CD4-positive, alpha-beta T cell treated with Interferon gamma for 1 hour (primary cell): ENCODE data around the gene SPATA18.

Source experiments
- DNase-seq: peaks from one replicate; pipeline ENCODE4 v3.0.0-alpha.2; 2020

Gene SPATA18, protein sequence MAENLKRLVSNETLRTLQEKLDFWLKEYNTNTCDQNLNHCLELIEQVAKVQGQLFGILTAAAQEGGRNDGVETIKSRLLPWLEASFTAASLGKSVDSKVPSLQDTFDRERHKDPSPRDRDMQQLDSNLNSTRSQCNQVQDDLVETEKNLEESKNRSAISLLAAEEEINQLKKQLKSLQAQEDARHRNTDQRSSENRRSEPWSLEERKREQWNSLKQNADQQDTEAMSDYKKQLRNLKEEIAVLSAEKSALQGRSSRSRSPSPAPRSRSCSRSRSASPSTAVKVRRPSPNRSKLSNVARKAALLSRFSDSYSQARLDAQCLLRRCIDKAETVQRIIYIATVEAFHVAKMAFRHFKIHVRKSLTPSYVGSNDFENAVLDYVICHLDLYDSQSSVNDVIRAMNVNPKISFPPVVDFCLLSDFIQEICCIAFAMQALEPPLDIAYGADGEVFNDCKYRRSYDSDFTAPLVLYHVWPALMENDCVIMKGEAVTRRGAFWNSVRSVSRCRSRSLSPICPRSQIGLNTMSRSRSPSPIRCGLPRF

DNA sequence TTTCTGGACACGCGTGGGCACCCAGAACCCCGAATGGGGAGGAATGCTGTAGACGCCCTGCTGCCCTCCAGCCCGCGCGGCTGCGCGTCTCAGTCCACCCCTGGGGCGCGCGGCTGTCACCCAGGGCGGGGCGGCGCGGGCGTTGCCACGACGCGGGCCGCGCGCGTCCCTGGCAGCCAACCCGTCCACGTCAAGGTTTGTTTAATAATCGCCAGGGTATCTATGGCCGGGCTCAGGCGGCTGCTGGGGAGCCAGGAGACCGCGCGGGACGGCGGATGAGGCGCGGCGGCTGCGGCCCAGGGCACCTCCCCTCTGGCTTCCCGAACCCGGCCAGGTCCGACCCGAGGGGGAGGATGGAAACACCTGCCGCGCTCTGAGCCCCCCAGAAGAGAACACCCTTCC lies at the start of gene SPATA18:
TSS of gene SPATA18 (plus strand) at position 92 of the 402 bp plus-strand sequence. CDS start 401 bp downstream, outside the sequence.
- no peak for DNase-seq

- DNase-seq = no peak
These were observed 49.5 kb upstream of the SPATA18 start for GRCh38 chr4:52001616-52002015.

DNA sequence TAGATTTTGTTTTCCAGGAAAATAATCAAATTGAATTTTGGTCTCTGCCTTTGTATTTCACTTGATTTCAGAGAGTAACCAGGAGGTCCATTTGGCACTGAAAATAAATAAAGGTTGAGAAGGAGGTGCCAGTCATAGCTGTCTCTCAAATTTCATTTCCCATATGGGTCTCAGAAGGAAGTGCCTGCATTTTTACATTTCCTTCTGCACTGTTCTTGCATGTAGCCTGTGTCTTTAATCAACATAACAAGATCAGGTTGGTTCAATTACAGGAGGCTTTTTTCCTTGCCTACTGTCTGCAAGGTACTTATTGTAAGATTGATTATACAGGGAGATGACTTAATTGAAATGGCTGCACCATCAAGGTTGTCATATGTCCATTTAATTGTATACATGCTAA lies 46.7 kb upstream of the SPATA18 start:
- no peak for DNase-seq

GRCh38 chr4:52005604-52006273 lies 45.4 kb upstream of the SPATA18 start:
- DNase-seq = no peak

DNA sequence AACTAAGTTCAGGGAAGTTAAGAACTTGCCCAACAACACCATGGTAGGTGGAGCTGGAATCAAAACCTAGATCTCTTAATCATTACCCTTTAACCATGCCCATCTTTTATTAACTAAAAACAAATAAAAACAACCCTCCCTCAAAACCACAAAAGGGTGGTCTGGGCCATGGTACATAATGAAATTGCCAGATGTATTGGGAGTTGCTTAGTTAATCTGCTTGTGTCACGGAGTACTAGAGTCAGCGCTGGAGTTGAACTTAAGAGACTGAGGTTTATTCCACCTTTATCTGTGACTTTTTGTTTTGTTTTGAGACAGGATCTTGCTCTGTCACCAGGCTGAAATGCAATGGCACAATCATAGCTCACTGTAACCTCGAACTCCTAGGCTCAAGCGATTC lies 44.2 kb upstream of the SPATA18 start:
- DNase-seq = no peak

GRCh38 chr4:52010986-52011385 lies 40.1 kb upstream of the SPATA18 start:
- no peak for DNase-seq

DNA sequence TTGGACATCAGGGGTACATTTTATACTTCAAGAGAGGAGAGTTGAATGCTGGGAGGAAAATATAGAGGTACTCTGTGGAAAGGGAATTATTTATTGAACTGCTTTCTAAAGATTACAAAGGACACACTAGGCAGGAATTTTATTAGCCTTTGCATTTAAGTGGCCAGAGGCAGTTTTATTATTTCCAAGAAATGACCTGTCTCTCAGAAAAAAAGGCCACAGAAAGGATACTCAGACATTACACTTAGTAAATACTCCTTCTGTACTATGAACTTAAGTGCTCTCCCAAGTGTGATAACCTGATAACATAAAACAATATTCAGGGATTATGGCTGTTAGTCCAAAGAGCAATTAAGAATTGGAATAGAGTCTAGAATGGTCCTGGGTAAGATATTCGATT lies 38.5 kb upstream of the SPATA18 start:
- DNase-seq = no peak

DNA sequence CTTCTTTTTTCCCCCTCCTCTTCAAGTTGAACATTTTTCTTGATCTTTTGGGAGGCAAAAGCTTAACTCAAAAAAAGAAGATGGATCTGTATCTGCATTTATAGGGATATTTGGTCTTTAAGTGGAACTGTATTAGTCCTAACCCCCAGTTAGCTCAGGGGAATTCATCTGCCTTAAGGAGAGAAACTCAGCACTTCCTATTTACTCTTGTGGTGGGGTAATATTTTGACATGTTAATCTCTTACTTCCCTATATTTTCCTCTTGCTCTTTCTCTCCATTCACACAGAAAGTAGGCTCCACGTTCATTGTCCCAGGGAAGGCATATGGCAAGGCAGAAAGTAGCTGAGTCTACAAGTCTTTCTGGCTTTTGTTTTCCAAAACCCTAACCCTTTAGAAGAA lies 36.2 kb upstream of the SPATA18 start:
- DNase-seq = no peak

- DNase-seq = no peak
These were observed 35.7 kb upstream of the SPATA18 start for GRCh38 chr4:52015366-52015765.

GRCh38 chr4:52016981-52017380 lies 34.1 kb upstream of the SPATA18 start:
- DNase-seq = no peak

- no peak for DNase-seq
These were observed 33.3 kb upstream of the SPATA18 start for GRCh38 chr4:52017814-52018213.

DNA sequence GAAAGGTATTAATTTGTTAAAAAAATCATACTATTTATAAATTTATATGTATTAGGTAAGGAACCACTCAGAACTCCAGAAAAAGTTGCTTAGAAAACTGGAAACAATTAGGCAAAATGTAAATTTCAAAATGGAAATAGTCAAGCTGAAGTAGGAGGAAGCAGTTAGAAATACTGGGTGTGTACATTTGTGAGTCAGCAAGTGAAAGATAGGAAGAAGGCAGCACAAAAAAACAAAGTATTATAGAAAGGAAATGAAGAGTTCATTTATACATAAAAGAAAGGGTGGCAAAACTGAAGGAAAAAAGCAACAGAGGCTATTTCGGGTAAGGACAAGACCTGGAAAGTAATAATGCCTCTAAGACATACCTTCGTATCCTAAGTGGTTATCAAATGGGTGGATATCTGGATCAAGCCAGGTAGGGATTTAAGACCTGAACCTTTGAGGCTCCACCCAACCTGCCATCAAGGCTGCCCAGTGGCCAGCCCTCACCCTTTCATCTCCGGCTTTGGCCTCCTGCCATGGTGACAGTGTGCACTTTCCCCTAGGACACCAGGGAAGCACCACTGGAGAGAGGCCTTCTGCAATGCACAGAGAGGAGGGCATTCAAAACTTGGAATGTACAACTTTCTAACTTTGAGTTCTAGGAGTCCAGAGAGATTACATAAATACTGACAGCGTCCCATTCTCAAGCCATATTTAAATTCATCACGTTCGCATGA lies 31.0 kb upstream of the SPATA18 start, which contains the start of gene LRRC66:
TSS of gene LRRC66 (minus strand) at position 428 of the 722 bp plus-strand sequence. CDS start 2,750 bp downstream, outside the sequence.
- no peak for DNase-seq

DNA sequence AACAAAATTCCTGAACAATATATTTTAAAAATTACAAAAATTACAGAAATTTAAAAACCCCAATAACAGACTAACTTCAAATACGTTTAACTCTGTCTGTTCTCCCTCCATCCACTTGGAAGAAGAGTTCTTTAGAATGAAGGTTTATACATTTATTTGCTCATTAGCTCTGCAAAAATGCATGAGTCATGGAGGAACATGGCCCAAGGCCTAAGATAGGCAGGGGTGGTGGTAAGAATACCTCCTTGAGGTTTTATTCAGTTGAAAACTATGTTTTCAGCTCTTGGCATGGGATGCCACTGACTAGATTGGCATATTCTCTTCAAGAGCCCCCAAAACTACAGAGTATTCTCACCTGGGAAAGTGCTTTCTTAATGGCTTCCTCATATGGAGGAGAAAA lies 22.1 kb upstream of the SPATA18 start:
- DNase-seq = no peak

- no peak for DNase-seq
These were observed 19.1 kb upstream of the SPATA18 start for GRCh38 chr4:52032005-52032404.

GRCh38 chr4:52035190-52035589 lies 15.9 kb upstream of the SPATA18 start:
- DNase-seq = no peak

DNA sequence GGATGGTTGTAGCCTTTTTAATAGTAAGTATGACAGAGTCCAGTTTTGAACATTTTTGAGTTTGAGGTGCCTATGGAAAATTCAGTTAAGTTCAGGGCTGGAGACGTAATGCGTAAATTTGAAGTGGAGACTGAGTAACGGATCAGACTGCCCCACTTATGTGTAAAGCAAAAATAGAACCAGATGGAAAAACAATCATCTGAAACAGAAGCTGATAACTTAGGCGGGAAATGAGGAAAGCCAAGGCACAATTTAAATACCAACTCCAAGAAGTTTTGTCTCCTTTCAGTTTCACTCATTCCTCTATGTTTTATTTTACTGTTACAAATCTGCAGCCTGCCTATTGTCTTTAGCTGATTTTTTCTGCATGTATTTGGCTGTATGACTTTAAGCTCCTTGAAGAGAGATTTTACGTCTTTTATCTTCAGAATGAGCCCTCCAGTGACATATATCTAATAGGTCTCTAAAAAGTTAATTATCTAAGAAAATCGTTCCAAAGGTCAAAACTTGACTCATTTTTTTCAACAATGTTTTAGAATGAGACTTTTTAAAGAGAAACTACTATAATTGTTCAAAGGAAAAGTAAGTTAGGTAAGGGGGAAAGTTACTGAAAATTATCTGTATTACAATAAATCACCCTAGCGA lies 14.1 kb upstream of the SPATA18 start:
- DNase-seq = no peak

- no peak for DNase-seq
These were observed 13.4 kb upstream of the SPATA18 start for GRCh38 chr4:52037689-52038102.

- DNase-seq = peak; percentile 67
These were observed 12.8 kb upstream of the SPATA18 start, which contains the start of gene SGCB for GRCh38 chr4:52038103-52038912. SGCB (minus strand) TSS chr4:52038299; CDS start chr4:52038259, 40 bp downstream.

GRCh38 chr4:52045028-52045427 lies 6.1 kb upstream of the SPATA18 start:
- DNase-seq = no peak

DNA sequence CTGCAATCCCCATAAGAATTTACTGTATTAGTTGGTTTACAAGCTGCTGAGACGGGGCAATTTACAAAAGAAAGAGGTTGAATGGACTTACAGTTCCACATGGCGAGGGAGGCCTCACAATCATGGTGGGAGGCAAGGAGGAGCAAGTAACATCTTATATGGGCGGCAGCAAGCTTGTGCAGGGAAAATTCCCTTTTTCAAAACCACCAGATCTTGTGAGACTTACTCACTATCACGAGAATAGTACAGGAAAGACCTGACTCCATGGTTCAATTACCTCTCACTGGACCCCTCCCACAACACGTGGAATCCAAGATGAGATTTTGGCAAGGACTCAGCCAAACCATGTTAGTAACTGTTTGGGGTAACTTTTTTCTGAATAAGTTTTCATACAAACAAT lies 1.8 kb upstream of the SPATA18 start:
- no peak for DNase-seq

DNA sequence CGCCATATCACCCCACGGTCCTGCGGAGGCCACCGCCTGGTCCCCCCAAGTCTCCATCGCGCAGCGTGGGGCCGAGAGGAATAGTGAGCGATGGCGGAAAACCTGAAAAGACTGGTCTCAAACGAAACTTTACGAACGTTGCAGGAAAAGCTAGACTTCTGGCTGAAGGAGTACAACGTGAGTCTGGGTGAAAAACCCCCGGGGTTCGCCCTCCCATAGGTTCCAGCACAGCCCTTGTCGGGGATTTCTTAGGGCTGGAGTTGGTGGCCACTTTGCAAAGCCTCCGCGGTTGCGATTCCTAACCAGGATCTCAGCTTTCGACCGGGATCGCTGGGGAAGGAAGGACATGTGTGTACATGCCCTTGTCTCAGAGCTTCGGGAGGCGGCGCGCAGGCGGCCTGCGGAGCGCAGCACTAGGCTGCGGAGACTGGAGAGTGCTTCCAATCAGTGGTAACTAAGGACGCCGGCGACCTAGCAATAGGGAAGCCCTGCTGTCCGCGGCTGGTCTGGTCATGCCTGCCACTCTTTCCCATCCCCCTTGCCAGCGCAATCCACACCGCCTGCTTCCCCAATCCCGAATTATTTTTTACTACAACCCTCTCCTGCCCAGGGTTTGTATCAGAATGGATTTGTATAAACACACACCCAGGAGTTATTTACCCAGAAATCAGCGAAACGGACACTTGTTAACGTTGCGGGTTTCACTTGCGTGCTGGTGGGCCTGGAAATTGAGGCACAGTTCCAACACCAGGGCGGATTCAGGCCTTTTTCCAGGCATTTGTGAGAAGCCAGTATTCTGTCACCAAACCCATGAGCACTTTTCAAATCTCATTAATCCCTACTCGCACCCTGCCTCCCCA lies 741 bp downstream of the SPATA18 start:
- DNase-seq = no peak
